Hematopoietic multipotent progenitor cell treated with erythropoietin and hydrocortisone succinate and interleukin-3 and kit ligand, for 4 days (in vitro differentiated cells): Measurements from ENCODE around the gene TPCN2.
A peak's percentile ranks its signal among the peaks of the same experiment; 100 is the strongest.

Experiments
- DNase-seq: peaks from one replicate; pipeline ENCODE4 v3.0.0-alpha.2; 2015

Gene TPCN2

GRCh38 chr11:69114362-69114761, 65.6 kb downstream of the TPCN2 start:
- no peak for DNase-seq

DNA sequence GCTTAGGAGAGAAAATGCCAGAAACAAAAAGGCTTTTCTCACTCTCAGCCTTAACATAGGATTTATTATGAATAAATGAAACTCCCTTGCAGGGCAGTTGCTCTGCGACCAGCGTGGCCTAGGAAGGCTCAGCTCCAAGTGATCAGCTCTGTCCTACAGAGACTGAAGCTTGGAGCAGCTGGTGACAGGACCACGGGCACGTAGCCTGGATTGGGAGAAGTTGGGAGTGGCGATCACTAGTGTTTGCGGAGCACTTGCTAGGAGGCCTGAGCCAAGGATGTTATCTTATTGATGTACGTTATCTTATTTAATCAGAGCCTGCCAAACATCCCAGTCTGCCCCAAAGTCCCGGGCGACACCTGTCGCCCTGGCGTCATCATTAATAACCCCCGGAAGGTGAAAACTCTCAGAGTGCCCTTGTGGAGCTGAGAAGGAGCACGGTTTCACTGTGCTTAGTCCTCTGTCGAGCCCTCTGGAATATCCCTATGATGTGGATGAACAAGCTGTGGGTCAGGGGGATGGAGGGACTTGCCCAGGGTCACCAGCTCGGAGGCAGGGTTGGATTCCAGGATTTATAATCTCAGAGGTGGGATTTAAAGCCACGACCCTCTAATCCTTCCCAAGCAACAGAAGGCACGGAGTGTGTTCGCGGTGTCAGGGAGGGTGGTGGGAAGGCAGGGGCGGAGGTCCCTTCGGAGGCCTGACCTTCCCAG, 66.2 kb downstream of the TPCN2 start:
- DNase-seq = no peak

DNA sequence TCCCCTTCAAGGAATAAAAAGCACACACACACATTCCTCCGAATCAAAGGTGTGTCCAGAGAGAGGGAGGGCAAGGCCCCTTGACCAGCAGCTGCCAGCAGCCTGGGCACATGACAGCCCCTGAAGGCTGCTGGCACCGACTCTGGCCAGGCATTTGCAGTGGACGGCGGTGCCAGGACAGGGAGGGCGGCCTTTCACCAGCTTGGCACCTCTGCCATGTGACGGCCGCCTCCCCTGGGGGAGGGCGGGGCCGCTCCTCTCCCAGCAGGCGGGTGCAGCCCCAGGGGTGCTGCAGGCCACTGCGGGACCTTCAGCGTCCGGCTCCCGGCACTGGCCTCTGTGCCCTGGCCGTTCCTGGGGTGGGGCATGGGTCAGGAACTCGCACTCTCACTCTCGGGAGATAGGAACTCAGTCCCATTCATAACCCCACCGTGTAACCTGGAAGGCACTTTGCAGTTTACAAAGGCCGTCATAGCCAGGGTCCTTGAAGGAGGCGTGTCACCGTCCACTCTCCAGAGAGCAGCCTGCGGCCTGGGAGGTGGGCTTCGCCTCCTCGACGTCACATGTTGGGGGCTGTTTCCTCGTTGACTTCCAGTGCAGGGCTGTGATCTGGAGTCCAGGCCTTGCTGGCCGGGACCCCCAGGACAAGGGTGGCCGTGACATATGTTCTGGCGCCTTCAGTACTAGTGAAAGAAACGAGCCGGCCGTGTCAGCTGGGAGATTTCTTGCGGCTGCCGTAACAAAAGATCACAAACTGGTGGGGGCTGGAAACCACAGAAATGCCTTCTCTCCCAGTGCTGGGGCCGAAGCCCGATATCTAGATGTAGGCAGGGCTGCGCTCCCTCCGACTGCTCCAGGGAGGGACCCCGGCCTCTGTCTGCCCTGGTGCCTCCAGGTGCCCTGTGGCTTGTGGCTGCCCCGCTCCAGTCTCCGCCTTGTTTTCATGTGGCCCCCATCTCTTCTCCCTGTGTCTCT, 67.1 kb downstream of the TPCN2 start:
- no peak for DNase-seq

- no peak for DNase-seq
Observed at GRCh38 chr11:69116671-69117070, 67.9 kb downstream of the TPCN2 start.

DNA sequence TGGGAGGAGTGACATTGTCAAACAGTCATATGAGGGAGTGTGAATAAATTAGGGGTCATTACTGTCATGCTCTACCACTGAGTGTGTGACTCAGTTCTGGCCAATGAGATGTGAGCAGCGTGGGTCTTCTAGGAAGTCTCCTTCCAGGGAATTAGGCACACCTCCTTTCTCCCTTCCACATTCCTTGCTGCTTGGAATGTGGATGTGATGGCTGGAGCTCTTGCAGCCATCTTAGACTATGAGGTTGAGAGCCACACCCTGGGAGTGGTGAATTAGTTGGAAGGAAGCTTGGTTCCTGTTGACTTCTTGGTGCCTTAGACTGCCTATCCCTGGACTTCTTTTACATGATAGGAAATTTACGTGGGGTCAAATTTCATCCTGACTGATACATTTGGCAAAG, 70.5 kb downstream of the TPCN2 start:
- no peak for DNase-seq

- no peak for DNase-seq
Observed at GRCh38 chr11:69120096-69120875, 71.6 kb downstream of the TPCN2 start.

DNA sequence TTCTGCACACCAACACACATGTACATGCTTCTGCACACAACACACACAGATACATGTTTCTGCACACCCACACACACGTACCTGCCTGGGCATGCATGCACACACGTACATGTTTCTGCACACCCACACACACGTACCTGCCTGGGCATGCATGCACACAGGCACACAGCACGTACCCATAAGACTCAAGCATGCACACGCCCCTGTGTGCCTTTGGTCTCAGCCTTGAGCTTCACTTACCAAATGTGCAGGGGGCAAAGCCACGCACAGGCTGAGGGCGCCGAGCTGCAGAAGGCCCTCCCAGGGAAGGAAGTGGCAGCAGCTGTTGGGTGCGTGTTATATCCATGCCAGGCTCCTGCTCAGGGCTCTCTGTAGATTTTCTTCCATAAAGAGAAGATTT, 72.3 kb downstream of the TPCN2 start:
- DNase-seq = no peak

- DNase-seq = no peak
Observed at GRCh38 chr11:69121621-69122325, 73.0 kb downstream of the TPCN2 start.

GRCh38 chr11:69122326-69122629, 73.5 kb downstream of the TPCN2 start:
- DNase-seq = no peak

- peak; percentile 88 for DNase-seq
Observed at GRCh38 chr11:69122630-69123431, 74.1 kb downstream of the TPCN2 start.

- no peak for DNase-seq
Observed at GRCh38 chr11:69123593-69124545, 75.1 kb downstream of the TPCN2 start.

DNA sequence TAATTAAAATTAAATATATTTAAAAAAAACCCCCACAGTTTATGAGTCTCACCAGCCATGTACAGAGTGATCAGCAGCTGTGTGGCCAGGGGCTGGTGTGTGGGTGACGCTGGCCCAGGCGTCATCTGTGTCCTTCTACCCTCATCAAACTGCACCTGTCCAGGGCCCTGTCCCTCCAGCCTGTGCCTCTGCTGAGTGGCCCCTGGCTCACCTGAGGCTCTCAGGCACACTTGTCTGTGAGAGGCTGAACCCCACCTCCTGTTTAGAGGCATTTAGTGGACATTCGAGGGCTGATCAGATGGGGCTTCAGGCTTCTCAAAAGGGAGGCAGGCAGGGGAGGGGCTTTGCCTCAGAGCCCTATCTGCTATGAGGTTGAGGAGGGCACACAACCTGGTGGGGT, 77.1 kb downstream of the TPCN2 start:
- DNase-seq = no peak

- no peak for DNase-seq
Observed at GRCh38 chr11:69126286-69126685, 77.6 kb downstream of the TPCN2 start.

DNA sequence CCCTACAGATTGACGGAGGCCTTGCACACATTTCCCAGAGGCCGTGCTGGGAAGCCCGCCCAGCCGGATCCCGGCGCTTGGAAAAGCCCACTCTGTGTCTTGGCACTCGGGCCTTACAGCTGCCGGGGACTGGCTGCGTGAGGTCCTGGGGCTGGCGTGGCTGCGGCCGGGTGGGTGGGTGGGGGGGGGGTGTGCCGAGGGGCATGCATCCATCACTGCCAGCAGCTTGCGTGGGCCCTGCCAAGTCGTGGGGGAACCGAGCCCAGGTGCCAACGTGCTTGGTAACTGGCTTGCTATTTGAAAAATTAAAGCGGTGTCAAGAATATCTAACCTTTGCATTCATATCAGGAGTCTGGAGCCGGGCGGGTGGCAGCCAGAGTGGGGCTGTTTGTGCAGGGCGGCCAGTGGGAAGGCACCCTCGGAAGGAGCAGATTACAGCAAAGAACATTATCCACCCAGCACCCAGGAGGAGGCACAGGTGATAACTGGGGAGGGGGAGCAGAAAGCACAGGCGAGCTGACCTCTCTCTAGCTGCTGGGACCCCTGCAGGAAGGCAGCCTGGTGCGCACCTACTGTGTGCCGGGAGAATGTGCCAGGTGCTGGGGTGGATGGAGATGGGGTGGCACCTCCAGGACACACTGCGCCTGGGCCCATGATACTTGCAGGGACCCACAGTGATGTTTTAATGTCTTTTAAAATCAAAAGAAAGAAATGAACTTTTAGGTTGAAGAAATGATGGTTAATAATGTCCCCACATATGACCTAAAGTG, 78.5 kb downstream of the TPCN2 start:
- DNase-seq = no peak

DNA sequence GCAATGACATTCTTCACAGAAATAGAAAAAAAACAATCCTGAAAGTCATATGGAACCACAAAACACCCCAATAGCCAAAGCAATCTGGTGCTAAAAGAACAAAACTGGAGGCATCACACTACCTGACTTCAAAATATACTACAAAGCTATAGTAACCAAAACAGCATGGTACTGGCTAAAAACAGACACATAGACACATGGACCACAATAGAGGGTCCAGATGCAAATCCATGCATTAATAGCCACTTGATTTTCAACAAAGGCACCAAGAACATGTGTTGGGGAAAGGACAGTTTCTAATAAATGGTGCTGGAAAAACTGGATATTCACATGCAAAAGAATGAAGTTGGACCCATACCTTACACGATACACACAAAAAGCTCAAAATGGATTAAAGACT, 79.2 kb downstream of the TPCN2 start:
- no peak for DNase-seq

- DNase-seq = no peak
Observed at GRCh38 chr11:69129053-69129452, 80.3 kb downstream of the TPCN2 start.

DNA sequence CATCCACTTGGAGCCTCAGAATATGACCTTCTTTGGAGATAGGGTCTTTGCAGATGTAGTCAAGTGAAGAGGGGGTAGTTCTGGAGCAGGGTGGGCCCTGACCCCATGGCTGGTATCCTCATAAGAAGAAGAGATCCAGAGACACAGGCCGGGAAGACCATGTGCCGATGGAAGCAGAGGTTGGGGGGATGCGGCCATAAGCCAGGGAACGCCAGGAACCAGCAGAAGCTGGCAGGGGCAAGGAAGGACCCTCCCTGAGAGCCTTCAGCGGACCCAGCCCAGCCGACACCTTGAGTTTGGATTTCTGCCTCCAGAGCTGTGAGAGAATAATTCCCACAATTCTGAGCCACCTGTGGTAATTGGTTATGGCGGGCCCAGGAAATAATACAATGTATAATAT, 80.9 kb downstream of the TPCN2 start:
- no peak for DNase-seq

DNA sequence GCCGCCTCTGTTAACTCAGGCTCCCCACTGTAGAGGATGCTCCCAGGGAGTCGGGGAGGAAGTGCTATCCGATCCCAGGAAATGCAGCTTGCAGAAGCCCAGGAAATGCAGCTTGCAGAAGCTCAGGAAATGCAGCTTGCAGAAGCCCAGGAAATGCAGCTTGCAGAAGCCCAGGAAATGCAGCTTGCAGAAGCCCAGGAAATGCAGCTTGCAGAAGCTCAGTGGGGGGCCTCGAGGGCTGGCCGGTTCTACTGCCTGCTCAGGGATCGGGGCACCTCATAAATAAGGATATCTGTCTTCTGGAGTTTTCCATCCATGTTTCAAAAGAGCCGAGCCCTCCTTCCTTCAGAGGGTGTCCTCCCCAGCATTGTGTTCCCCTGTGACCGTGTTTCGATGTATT, 81.9 kb downstream of the TPCN2 start:
- DNase-seq = no peak

DNA sequence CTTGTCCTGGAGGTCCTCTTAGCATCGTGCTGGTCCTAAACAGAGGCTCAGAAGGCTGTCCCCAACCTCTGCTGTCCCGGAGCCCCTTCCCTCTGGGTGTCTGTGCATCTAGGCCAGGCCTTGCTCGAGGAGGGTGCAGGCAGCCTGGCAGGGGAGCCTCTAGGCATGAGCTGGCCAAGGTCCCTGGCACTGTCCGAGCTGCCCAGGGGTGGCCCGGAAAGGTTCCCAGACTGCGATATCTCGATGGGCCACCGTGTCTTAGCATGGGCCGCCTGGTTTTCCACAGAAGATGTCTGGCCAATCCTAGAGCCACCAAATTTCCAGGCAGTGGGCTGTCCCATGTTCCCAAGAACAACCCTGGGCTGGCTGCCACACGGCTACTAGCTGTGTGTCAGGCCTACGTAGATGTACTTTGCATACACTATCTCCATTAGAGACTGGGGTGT, 82.4 kb downstream of the TPCN2 start:
- no peak for DNase-seq
